Liver (tissue), 9 donors: ENCODE results near the gene SLC22A9. TPM values are rescaled to one million over a fixed set of nuclear protein-coding genes. Genes with fewer than 3 reads are reported as not detected.

Experiments used
- DNase-seq: peaks from one replicate; pipeline ENCODE4 v3.0.0-alpha.2; 2017; ENCODE audit warnings: low spot score
- H3K27ac ChIP-seq, 2 donors: one replicate each; pipeline ENCODE4 v1.7.0; 2013; ENCODE audit warnings: inconsistent platforms in 2 of 2, low read length in 2 of 2, control low read depth in 1 of 2, low read depth in 1 of 2, mild to moderate bottlenecking in 1 of 2
- H3K27me3 ChIP-seq, 4 donors: one replicate each; pipeline versions ENCODE4 v1.6.1 to v1.7.0; 2013; ENCODE audit warnings: low read length in 3 of 4, inconsistent platforms in 1 of 4, mild to moderate bottlenecking in 1 of 4, moderate library complexity in 1 of 4; ENCODE audit not compliant: control insufficient read depth in 4 of 4, insufficient read depth in 4 of 4
- H3K36me3 ChIP-seq, 4 donors: one replicate each; pipeline versions ENCODE4 v1.6.1 to v1.7.0; 2013; ENCODE audit warnings: low read length in 3 of 4, mild to moderate bottlenecking in 3 of 4, low read depth in 1 of 4, moderate library complexity in 1 of 4; ENCODE audit not compliant: control insufficient read depth in 4 of 4, insufficient read depth in 3 of 4
- H3K4me1 ChIP-seq, 4 donors: one replicate each; pipeline versions ENCODE4 v1.6.1 to v1.7.0; 2013; ENCODE audit warnings: low read length in 3 of 4, mild to moderate bottlenecking in 3 of 4, moderate library complexity in 1 of 4; ENCODE audit not compliant: control insufficient read depth in 4 of 4, insufficient read depth in 4 of 4
- H3K4me3 ChIP-seq, 3 donors: one replicate each; pipeline versions ENCODE4 v1.6.1 to v1.7.0; 2013; ENCODE audit warnings: low read length in 3 of 3, control low read depth in 1 of 3, low read depth in 1 of 3, mild to moderate bottlenecking in 1 of 3
- H3K9ac ChIP-seq, 2 donors: one replicate each; pipeline ENCODE4 v1.7.0; 2013; ENCODE audit warnings: low read length in 2 of 2, mild to moderate bottlenecking in 2 of 2, moderate library complexity in 2 of 2, control low read depth in 1 of 2, low read depth in 1 of 2
- H3K9me3 ChIP-seq, 4 donors: one replicate each; pipeline versions ENCODE4 v1.6.1 to v1.7.0; 2013; ENCODE audit warnings: low read length in 3 of 4; ENCODE audit not compliant: control insufficient read depth in 4 of 4
- ATF3 ChIP-seq: IDR thresholded peaks from 2 replicates; pipeline ENCODE4 v1.6.1; 2016; ENCODE audit warnings: antibody characterized with exemption
- CTCF ChIP-seq: fragments of 150-350 bp; IDR thresholded peaks from 2 replicates; pipeline ENCODE4 v1.5.1; 2017; ENCODE audit warnings: improper control_type of control experiment, low read depth, low read length; ENCODE audit not compliant: missing input control
- EGR1 ChIP-seq, 2 donors: IDR thresholded peaks; 2 replicates each; pipeline ENCODE4 v1.6.1; 2016 to 2018; ENCODE audit warnings: antibody characterized with exemption in 2 of 2, low read depth in 2 of 2
- FOXA1 ChIP-seq: IDR thresholded peaks from 2 replicates; pipeline ENCODE4 v1.6.1; 2016; ENCODE audit warnings: antibody characterized with exemption
- FOXA2 ChIP-seq: IDR thresholded peaks from 2 replicates; pipeline ENCODE4 v1.6.1; 2016; ENCODE audit warnings: antibody characterized with exemption
- GABPA ChIP-seq, 2 donors: IDR thresholded peaks in 1 of 2; conservative IDR thresholded peaks in 1 of 2; 2 replicates each; pipeline ENCODE4 v1.6.1; 2016; ENCODE audit warnings: antibody characterized with exemption in 2 of 2, mild to moderate bottlenecking in 1 of 2, moderate library complexity in 1 of 2
- HNF4A ChIP-seq, 2 donors: conservative IDR thresholded peaks; 2 replicates each; pipeline ENCODE4 v1.6.1; 2016; ENCODE audit warnings: antibody characterized with exemption in 2 of 2, mild to moderate bottlenecking in 2 of 2
- HNF4G ChIP-seq: IDR thresholded peaks from 2 replicates; pipeline ENCODE4 v1.6.1; 2016; ENCODE audit warnings: antibody characterized with exemption
- JUND ChIP-seq, 2 donors: IDR thresholded peaks; 2 replicates each; pipeline ENCODE4 v1.6.1; 2016; ENCODE audit warnings: antibody characterized with exemption in 2 of 2
- MAX ChIP-seq: IDR thresholded peaks from 2 replicates; pipeline ENCODE4 v1.6.1; 2016; ENCODE audit warnings: antibody characterized with exemption
- NR2F2 ChIP-seq: IDR thresholded peaks from 2 replicates; pipeline ENCODE4 v1.6.1; 2016; ENCODE audit warnings: antibody characterized with exemption
- RAD21 ChIP-seq, 2 donors: IDR thresholded peaks; 2 replicates each; pipeline ENCODE4 v1.6.1; 2016; ENCODE audit warnings: antibody characterized with exemption in 2 of 2, mild to moderate bottlenecking in 2 of 2
- REST ChIP-seq: IDR thresholded peaks from 2 replicates; pipeline ENCODE4 v1.6.1; 2016; ENCODE audit warnings: antibody characterized with exemption, mild to moderate bottlenecking
- RXRA ChIP-seq, 2 donors: IDR thresholded peaks; 2 replicates each; pipeline ENCODE4 v1.6.1; 2017 to 2018; ENCODE audit warnings: antibody characterized with exemption in 2 of 2, mild to moderate bottlenecking in 1 of 2
- SP1 ChIP-seq: IDR thresholded peaks from 2 replicates; pipeline ENCODE4 v1.6.1; 2018; ENCODE audit warnings: antibody characterized with exemption, mild to moderate bottlenecking
- YY1 ChIP-seq: IDR thresholded peaks from 2 replicates; pipeline ENCODE4 v1.6.1; 2016; ENCODE audit warnings: antibody characterized with exemption, mild to moderate bottlenecking
- WGBS: extraction: QIAGEN DNeasy Blood & Tissue Kit; methylation state at CpG from one replicate; pipeline ENCODE4 v1.1.7; 2013; 5-methylcytosine and 5-hydroxymethylcytosine counted together
- polyA plus RNA-seq, 2 donors: library from polyadenylated mRNA; stranded (reverse) in 1 of 2; unstranded in 1 of 2; fragments of 200-250 nt in 1 of 2; fragments of >200 nt in 1 of 2; fragmentation: Nextera tagmentation in 1 of 2; extraction: Ambion mirVana in 1 of 2; gene quantifications; one replicate each; pipeline versions ENCODE4 v1.2.1 to v1.2.3, GENCODE V29; 2013 to 2015
- total RNA-seq, 2 donors: library from RNA; depleted of rRNA; stranded (reverse); fragments of >200 nt; gene quantifications; one replicate each; pipeline ENCODE4 v1.2.3, GENCODE V29; 2014
- TF ChIP-seq, protein P1 (sequence below): IDR thresholded peaks from 2 replicates; pipeline ENCODE4 v1.6.1; 2016; ENCODE audit warnings: antibody characterized with exemption
- donor health status: healthy.
- donor health status: healthy.
- donor health status: healthy.
- donor health status: healthy.
- donor health status: healthy.

SLC22A9 gene
- total and polyA plus RNA-seq, 4 donors: 10.0 to 138 (median 18.9) TPM

DNA sequence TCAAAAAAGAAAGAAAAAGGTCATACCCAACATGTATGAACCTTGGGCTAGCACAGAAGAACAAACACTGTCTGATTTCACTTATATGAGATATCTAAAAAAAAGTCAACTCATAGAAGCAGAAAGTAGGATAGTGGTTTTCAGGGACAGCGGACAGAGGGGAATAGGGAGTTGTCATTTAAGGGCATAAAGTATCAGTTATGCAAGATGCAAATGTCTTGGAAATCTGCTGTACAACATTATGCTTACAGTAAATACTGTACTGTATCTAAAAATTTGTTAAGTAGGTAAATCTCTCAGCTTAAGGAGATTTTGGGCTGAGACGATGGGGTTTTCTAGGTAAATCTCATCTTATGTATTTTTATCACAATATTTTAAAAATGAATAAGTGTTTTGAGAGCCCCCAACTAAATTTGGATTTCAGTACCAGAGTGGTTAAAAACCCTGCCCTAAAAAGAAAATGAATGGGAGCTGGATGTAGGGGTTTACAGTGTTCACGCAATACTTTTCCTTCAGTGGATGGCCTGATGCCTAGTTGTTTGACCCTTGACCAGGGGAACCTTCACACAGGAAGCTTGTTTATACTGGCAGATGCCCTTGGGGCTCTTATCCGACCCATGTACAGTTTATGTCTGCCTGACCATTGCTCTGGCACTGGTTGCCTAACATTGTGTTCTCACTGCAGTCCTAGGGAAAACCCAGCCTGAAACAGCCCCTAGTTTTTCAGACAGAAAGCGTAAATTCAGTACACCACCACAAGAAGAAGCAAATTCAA is 34.8 kb downstream of the SLC22A9 start (continued):
- TF ChIP-seq ATF3: peak; percentile 73

DNA sequence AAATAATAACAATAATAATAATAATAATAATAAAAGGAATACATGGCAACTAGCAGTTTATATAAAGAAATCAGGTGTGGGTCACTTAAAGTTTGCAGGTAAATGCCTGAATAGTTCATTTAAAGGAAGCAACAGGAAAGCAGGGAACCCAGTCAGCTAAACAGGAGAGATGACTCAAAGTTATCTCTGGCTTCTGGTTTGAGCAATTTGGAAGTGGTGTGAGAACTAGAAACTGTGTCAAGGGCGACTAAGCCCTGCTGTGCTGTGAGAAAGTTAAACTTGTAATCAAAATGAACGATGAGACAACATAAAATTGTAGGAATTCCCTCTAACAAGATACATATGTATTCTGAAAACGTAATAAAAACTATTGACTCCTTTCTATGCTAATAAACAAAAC is 35.5 kb downstream of the SLC22A9 start:
- Histone ChIP-seq H3K9me3 (no peaks in the 10 kb centered on the region), H3K36me3 (peaks cover 0 to 18% (median 6%) of the 10 kb centered on the region in 4 donors), H3K4me3 (no peak overlapping the region), H3K27me3 (no peaks in the 10 kb centered on the region), H3K4me1 (peaks cover 0 to 18% (median 12%) of the 10 kb centered on the region in 4 donors), H3K27ac (peak overlapping the region; percentile 75 to 84), H3K9ac (no peak overlapping the region)
- no peak for DNase-seq
- no peak for TF ChIP-seq SP1
- no peak for TF ChIP-seq RAD21 (IDR thresholded peaks at IDR 0.05)
- TF ChIP-seq EGR1 (IDR thresholded peaks at IDR 0.05; ENCODE audit: low read depth in 2 of 2): no peak
- no peak for TF ChIP-seq REST
- no peak for TF ChIP-seq HNF4A (conservative IDR thresholded peaks at IDR 0.05)
- TF ChIP-seq FOXA2: no peak
- no peak for TF ChIP-seq HNF4G
- no peak for TF ChIP-seq FOXA1
- no peak for TF ChIP-seq GABPA (IDR thresholded peaks at IDR 0.05 in 1 of 2, conservative IDR thresholded peaks at IDR 0.05 in 1 of 2)
- TF ChIP-seq RXRA (IDR thresholded peaks at IDR 0.05): no peak
- WGBS: 26% methylated on average over 3 of the region's 3 CpGs

DNA sequence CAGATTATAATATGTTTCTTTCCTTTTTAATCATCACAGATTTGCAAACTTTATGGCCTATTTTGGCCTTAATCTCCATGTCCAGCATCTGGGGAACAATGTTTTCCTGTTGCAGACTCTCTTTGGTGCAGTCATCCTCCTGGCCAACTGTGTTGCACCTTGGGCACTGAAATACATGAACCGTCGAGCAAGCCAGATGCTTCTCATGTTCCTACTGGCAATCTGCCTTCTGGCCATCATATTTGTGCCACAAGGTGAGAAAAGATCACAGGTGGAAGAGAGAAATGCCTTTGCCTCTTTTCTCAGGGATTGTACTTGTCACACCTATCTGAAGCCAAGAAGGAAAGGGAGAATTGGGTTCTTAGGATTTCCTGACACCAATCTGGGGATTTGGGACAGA is 36.9 kb downstream of the SLC22A9 start:
- H3K9me3 ChIP-seq: no peaks in the 10 kb centered on the region
- H3K4me1 ChIP-seq: peaks cover 0 to 18% (median 12%) of the 10 kb centered on the region in 4 donors
- no peaks in the 10 kb centered on the region for H3K27me3 ChIP-seq
- no peak overlapping the region for H3K4me3 ChIP-seq
- H3K9ac ChIP-seq: no peak overlapping the region
- H3K36me3 ChIP-seq: peaks cover 0 to 23% (median 6%) of the 10 kb centered on the region in 4 donors
- H3K27ac ChIP-seq: no peak overlapping the region
- 77% methylated on average over 2 of the region's 2 CpGs for WGBS
- DNase-seq: no peak
- TF ChIP-seq YY1: no peak
- no peak for TF ChIP-seq REST
- no peak for TF ChIP-seq FOXA1
- TF ChIP-seq CTCF: no peak
- TF ChIP-seq GABPA (IDR thresholded peaks at IDR 0.05 in 1 of 2, conservative IDR thresholded peaks at IDR 0.05 in 1 of 2): no peak
- no peak for TF ChIP-seq HNF4G
- TF ChIP-seq FOXA2: no peak
- no peak for TF ChIP-seq ATF3
- TF ChIP-seq RXRA (IDR thresholded peaks at IDR 0.05): no peak
- no peak for TF ChIP-seq NR2F2
- TF ChIP-seq, protein P1, sequence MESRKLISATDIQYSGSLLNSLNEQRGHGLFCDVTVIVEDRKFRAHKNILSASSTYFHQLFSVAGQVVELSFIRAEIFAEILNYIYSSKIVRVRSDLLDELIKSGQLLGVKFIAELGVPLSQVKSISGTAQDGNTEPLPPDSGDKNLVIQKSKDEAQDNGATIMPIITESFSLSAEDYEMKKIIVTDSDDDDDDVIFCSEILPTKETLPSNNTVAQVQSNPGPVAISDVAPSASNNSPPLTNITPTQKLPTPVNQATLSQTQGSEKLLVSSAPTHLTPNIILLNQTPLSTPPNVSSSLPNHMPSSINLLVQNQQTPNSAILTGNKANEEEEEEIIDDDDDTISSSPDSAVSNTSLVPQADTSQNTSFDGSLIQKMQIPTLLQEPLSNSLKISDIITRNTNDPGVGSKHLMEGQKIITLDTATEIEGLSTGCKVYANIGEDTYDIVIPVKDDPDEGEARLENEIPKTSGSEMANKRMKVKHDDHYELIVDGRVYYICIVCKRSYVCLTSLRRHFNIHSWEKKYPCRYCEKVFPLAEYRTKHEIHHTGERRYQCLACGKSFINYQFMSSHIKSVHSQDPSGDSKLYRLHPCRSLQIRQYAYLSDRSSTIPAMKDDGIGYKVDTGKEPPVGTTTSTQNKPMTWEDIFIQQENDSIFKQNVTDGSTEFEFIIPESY: no peak
- TF ChIP-seq SP1: no peak
- no peak for TF ChIP-seq EGR1 (IDR thresholded peaks at IDR 0.05; ENCODE audit: low read depth in 2 of 2)
- TF ChIP-seq JUND (IDR thresholded peaks at IDR 0.05): no peak
- no peak for TF ChIP-seq HNF4A (conservative IDR thresholded peaks at IDR 0.05)
- TF ChIP-seq MAX: no peak
